ENCODE results near the gene PSMG2. TPM values are rescaled to one million over a fixed set of nuclear protein-coding genes. Genes with fewer than 3 reads are reported as not detected.
A peak's percentile ranks its signal among the peaks of the same experiment; 100 is the strongest.

PSMG2 gene
- total and polyA plus RNA-seq, 9 of the 15 experiments (the other 6 are each of a cell fraction or from before 2014, with no cell fraction given): 59.9 to 271 (median 111) TPM

GRCh38 chr18:12656938-12657683 is 45.7 kb upstream of the PSMG2 start (continued):
- TF ChIP-seq FUS (optimal IDR thresholded peaks at IDR 0.05; ENCODE audit: low read depth, low read length): no peak
- TF ChIP-seq MAFF (IDR thresholded peaks at IDR 0.05; ENCODE audit: low read length): no peak
- no peak for TF ChIP-seq HSF4 (CRISPR knock-in tag; IDR thresholded peaks at IDR 0.05; ENCODE audit: borderline replicate concordance)
- TF ChIP-seq KDM2B (CRISPR knock-in tag; IDR thresholded peaks at IDR 0.05): no peak
- 0 out of 2 replicates have a peak, but pooled peaks have one; percentile 65 for TF ChIP-seq CTBP1 (IDR thresholded peaks at IDR 0.05; ENCODE audit: borderline replicate concordance)
- no peak; the same call in none of the 2 replicates for TF ChIP-seq ZNF740 (CRISPR knock-in tag; IDR thresholded peaks at IDR 0.05)
- peak in 1 of 2 experiments; percentile 52; a peak in 1 of 4 replicates for TF ChIP-seq ZNF740 (tag; IDR thresholded peaks at IDR 0.05)
- no peak for TF ChIP-seq PTTG1 (tag; IDR thresholded peaks at IDR 0.05; ENCODE audit: low read depth)
- TF ChIP-seq, protein P1, sequence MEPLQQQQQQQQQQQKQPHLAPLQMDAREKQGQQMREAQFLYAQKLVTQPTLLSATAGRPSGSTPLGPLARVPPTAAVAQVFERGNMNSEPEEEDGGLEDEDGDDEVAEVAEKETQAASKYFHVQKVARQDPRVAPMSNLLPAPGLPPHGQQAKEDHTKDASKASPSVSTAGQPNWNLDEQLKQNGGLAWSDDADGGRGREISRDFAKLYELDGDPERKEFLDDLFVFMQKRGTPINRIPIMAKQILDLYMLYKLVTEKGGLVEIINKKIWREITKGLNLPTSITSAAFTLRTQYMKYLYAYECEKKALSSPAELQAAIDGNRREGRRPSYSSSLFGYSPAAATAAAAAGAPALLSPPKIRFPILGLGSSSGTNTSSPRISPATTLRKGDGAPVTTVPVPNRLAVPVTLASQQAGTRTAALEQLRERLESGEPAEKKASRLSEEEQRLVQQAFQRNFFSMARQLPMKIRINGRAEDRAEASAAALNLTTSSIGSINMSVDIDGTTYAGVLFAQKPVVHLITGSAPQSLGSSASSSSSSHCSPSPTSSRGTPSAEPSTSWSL (CRISPR knock-in tag; IDR thresholded peaks at IDR 0.05; ENCODE audit: borderline replicate concordance): no peak
- TF ChIP-seq ZC3H4 (CRISPR knock-in tag; IDR thresholded peaks at IDR 0.05; ENCODE audit: borderline replicate concordance): 0 out of 2 replicates have a peak, but pooled peaks have one; percentile 52
- TF ChIP-seq CBFA2T2 (conservative IDR thresholded peaks at IDR 0.05): no peak
- no peak for TF ChIP-seq SMAD1 (IDR thresholded peaks at IDR 0.05; ENCODE audit: low read depth, low read length, partially characterized antibody)
- TF ChIP-seq SAFB (IDR thresholded peaks at IDR 0.05; ENCODE audit: borderline replicate concordance, low read depth, low read length): peak; percentile 21; the same call in 1 of the 2 replicates
- no peak for TF ChIP-seq HDAC6 (IDR thresholded peaks at IDR 0.05; ENCODE audit: low read depth, low read length)
- TF ChIP-seq ZNF507 (tag; conservative IDR thresholded peaks at IDR 0.05): no peak
- TF ChIP-seq NCOA2 (IDR thresholded peaks at IDR 0.05; ENCODE audit: partially characterized antibody in 2 of 2): no peak
- no peak for TF ChIP-seq ZNF274 (IDR thresholded peaks at IDR 0.05; ENCODE audit: borderline replicate concordance, low read depth, low read length)
- TF ChIP-seq ZBTB34 (CRISPR knock-in tag; IDR thresholded peaks at IDR 0.05): no peak
- no peak for TF ChIP-seq ZNF644 (tag; IDR thresholded peaks at IDR 0.05; ENCODE audit: low read depth)
- no peak for TF ChIP-seq DACH1 (IDR thresholded peaks at IDR 0.05; ENCODE audit: partially characterized antibody)
- no peak for TF ChIP-seq ZNF518B (CRISPR knock-in tag; IDR thresholded peaks at IDR 0.05)

Data from K562 (cell line).